HG02938 (cell line): Measurements from ENCODE around the gene SSH2.

Source experiments
- ATAC-seq: cut with Tn5 transposase; IDR thresholded peaks from one replicate; pipeline ENCODE4 v1.9.1; 2021; ENCODE audit warnings: mild to moderate bottlenecking, moderate library complexity; ENCODE audit not compliant: unreplicated experiment

SSH2 gene

DNA sequence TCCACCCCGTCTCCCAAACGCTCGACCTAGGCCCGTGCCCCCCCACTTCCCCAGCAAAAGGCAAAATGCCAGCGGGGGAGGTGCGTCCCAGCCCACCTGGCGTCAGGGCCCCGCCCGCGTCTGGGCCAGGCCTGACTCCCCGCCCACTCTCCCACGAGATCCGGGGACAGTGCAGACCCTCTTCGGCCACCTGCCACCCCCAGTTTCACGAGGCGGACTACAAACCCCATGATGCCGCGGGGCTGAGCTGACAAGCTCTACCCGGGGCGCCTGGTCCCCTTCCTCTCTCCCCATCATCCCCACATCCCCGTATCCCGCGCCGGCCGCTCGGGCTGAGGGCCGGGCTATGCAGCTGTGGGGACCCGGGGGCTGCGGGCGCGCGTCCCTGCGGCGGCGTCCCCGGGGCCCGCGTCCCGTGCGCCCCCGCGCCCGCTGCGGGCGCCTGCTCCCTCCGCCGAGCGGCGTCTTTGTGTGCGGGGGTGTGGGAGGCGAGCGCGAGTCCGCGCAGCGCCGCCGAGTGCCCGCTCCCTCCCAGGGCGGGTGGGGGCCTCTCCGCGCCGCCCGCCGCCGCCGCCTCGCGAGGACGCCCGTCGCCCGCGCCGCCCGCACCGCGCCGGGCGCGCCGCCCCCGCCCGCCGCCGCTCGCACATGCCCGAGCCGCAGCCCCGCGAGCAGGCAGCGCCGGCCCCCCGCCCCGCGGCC lies 337.0 kb downstream of the SSH2 start, which contains the start of gene ANKRD13B:
Gene ANKRD13B (plus strand): TSS at position 283 of the 702 bp plus-strand sequence. CDS start 490 bp downstream, outside the sequence.
- no peak for ATAC-seq

DNA sequence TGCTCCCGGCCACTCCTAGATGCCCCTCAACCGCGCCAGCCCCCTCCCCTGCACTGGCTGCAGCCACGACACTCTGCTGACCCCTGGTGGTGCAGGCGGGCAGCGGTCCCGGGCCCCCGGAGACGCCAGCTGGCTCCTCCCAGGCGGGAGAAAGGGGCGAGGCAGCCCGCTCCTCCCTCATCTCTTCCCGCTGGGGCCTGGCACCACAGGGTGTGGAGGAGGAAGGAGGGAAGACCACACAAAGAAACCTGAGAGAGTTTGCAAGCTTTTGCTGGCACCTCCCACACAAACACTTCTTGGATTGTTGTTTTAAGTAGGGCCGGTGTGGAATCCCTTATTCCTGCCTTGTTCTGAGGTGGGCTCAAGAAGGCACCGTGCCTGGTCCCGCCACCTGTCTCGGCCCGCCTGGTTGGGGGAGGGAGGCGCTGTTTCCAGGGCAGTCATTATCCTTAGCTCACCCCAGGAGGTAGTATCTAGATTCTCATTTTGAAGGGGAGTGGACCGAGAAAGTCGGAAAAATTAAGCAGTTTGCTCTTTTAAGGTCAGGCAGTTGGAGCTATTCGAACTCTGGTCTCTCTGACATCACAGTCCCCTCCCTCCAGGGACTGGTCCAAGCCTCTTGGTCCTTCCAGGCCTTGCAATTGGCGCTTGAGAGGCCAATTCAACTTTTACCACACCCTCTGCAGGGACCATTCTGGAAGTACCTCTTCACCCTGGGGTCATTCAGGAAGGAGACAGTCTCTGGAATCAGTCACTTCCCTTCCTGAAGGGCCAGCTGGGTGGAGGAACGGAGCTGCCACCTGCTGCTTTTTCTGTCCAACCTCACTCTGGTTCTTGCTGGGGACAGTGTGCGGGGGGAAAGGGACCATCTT lies 338.1 kb downstream of the SSH2 start:
- ATAC-seq: no peak

DNA sequence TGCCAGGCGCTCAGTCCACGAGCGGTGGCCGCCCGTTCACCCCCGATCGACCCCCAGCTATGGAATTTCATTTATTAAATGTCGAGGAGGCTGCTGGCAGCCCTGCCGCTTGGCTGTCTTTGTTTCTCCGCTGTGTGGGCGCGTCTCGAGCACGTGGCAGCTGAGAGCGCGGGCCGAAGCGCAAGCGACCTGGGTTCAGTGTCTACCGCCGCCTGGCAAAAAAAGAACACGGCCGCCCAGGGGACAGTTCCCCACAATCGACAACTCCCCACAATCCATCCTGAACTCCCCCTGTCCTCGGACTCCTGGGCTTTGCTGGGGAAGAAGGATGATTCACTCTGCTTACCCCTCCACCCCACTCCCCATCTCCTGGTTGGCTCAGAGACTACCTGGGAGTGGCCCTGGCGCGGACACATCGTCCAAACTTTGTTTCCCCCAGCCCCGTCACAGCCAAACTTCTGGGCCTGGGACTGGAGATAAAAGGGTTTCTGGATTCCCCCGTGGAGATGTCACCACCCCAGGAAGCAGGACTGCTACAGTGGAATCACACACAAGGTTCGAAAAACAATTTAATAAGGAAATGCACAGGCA lies 338.8 kb downstream of the SSH2 start:
- no peak for ATAC-seq

DNA sequence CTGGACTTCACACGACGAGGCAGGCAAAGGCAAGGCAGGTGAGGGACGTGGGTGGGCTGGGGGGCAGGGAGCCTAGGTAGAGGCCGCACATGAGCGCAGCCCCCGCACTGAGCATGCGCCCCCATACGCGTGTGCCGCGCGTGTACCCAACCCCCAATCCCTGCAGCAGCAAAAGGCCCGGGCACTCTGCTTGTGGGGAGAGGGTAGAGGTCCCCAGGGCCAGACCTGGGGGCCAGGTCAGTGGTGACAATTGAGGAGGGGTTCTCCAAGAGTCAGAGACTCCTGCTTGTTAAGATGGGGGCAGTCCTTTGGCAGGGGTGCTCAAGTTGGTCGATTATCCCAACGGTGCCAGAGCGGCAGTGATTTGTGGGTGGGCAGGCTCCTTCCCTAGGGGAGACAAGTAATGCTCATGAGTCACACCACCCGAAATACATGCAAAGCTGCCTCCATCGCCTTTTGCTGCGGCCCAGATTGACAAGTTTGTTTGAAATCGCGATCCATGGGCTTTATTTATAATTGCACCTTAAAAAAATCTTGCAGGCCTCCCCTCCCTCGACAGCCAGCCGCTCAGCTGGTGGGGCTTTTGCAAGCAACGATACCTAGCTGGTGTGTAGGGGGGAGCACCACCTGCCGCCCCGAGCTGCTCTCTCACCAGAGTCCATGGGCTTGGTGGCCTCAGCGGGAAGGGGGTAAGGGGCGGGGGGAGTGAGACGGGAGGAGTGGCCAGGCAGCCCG lies 339.4 kb downstream of the SSH2 start:
- ATAC-seq: no peak

- no peak for ATAC-seq
Observed at GRCh38 chr17:29589524-29590410, 340.3 kb downstream of the SSH2 start, which contains the start of gene GIT1. GIT1 (minus strand) TSS chr17:29589648; CDS start chr17:29589378, 270 bp downstream.

- no peak for ATAC-seq
Observed at GRCh38 chr17:29588562-29589411, 341.2 kb downstream of the SSH2 start.

DNA sequence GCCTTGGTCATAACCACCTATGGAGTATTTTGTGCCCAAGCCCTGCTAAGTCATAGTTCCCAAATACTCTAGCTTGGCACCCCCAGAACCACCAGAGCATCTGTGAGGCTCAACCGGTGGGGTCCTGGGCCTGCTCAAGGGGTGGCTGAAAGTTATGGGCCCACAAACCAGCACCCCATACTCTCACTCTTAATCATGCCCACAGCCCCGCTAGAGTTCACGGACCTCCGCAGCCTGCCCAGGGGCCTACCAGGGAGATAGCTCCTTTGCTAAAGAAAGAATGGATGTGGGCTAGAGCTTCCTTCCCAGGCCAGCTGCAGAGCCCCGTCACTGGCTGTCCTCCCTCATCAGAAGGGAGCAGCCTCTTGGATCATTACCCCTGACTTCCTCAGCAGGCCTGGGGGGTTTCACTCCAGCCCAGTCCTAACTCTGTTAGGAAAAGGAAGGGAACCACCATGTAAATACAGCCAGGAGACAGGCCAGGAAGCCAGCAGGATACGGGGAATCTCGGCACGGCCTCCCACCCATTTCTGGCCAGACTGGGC lies 341.9 kb downstream of the SSH2 start:
- ATAC-seq: no peak

DNA sequence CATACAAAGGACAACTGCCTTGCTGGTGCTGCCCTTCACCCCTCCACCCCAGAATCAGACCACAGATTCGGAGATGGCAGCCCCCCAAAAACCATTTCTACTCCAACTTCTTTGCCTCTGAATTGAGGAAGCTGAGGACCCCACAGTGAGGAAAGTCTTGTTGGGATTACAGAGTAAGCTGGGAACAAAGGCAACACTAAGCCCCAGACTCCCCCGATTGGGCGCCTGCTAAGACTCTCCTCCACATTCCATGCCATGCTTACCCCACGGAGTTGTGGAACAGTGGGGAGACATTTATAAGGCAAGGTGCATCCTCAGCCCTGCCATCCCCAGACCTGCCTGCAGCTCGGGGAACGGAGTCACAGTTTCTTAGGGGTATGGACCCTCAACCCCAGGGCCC lies 342.4 kb downstream of the SSH2 start:
- ATAC-seq: no peak

GRCh38 chr17:29586676-29587469 lies 343.2 kb downstream of the SSH2 start:
- ATAC-seq: no peak

- ATAC-seq: no peak
Observed at GRCh38 chr17:29585080-29585751, 344.8 kb downstream of the SSH2 start.

DNA sequence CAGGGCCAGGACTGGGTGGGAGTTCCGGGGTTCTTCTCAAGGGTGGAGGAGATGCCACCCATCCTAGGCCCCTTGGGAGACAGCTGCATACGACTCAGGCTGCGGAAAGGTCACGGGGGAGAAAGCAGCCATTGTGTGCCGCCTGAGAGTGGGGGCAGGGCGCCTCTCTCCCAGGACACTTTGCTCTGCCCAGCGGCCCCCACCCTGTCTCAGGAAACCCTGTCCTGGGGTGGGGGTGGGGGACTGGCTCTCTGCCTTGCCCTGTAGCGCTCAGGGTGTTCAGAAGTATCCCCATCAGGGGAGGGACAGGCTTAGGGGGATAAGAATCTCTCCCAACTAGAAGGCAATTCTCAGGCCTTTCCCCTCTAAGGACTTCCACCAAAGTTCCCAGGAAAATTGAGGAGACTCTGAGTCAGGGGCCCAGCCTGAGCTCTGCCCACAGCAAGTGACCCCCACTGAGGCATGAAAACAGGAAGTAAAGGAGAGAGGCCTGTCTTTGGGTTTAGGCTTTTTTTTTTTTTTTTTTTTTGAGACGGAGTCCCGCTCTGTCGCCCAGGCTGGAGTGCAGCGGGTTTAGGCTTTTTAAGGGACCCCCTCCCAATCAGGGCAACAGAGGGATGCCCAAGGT lies 345.5 kb downstream of the SSH2 start:
- ATAC-seq: no peak

- no peak for ATAC-seq
Observed at GRCh38 chr17:29583324-29584248, 346.4 kb downstream of the SSH2 start.

GRCh38 chr17:29582772-29583171 lies 347.3 kb downstream of the SSH2 start:
- no peak for ATAC-seq

DNA sequence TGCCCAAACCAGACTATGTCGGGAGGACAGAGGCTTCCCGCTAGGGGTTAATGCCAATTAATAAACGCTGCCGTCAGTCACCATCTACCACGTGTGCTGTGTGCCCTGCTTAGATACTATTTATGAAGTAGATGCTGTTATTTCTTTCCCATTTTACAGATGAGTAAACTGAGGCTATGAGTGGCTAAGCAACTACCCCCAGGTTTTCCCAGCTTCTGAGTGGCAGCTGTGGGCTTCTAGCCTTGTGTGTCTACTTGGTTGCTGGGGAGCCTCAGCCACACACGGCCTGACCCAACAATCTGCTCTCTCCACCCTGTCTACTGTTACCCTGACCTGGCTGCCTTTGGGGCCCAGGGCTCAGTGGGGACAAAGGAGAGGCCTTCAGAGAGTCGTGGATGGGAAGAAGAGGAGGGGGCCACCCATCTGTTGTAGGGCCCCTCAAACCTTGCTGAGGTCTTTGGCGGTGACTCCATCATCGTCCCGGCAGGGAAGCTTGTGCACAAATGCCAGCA lies 347.7 kb downstream of the SSH2 start:
- ATAC-seq: no peak

GRCh38 chr17:29581583-29582253 lies 348.3 kb downstream of the SSH2 start:
- ATAC-seq: no peak
